GM23338 (cell line): ENCODE measurements around the gene MINDY4. TPM values are rescaled to one million over a fixed set of nuclear protein-coding genes. Genes with fewer than 3 reads are reported as not detected.

Experiments
- ZNF331 ChIP-seq: fragments of 250-450 bp; sonication (Bioruptor Pico); IDR thresholded peaks from 2 replicates; pipeline ENCODE4 v1.5.0; 2020; ENCODE audit warnings: low read depth, mild to moderate bottlenecking, moderate library complexity
- ZNF462 ChIP-seq: fragments of 250-450 bp; sonication (Bioruptor Pico); IDR thresholded peaks from 2 replicates; pipeline ENCODE4 v1.5.0; 2020; ENCODE audit warnings: mild to moderate bottlenecking, moderate library complexity
- polyA plus RNA-seq: library from polyadenylated mRNA; unstranded; fragments of >200 nt; fragmentation: Nextera tagmentation; extraction: Ambion mirVana; gene quantifications from 2 replicates; pipeline ENCODE4 v1.2.1, GENCODE V29; 2016
- total RNA-seq: library from RNA; depleted of rRNA; stranded (reverse); fragments of >200 nt; shearing (Covaris generic); gene quantifications from 2 replicates; pipeline ENCODE4 v1.2.3, GENCODE V29; 2014
- TF ChIP-seq, protein P1 (sequence below), 2 experiments: fragments of 200-600 bp in 1 of 2; sonication (generic) in 1 of 2; conservative IDR thresholded peaks; 2 replicates each; pipeline versions ENCODE4 v1.5.1 to v1.6.1; 2016 to 2017; ENCODE audit warnings: antibody characterized with exemption in 2 of 2, low read depth in 2 of 2, mild to moderate bottlenecking in 2 of 2, moderate library complexity in 1 of 2
- TF ChIP-seq, protein P2 (sequence below): IDR thresholded peaks from one replicate; pipeline ENCODE4 v1.6.1; 2018; ENCODE audit warnings: antibody characterized with exemption; ENCODE audit not compliant: unreplicated experiment

Gene MINDY4
- total and polyA plus RNA-seq, 2 experiments from 2014 or later = 1.7 to 4.4 TPM

DNA sequence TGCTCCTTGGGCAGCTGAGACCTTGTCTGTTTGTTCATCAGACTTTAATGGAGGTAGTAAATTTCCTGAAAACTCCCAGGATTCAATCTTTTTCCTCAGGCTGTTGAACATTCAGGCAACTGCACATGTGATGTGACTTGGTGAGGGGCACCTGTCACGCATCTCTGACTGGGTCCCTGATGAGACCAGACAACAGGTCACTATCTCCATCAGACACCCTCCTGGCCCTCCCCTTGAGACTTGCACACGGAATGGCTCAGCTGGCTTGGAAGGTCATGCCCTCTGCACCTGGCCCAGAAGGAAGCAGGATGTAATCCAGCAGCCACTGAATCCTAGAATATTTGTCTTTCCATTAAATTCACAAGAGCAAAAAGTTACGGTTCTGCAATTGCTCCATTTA lies 156.3 kb downstream of the MINDY4 start (continued):
- TF ChIP-seq ZNF462 (CRISPR knock-in tag) (no peak), ZNF331 (no peak)
- TF ChIP-seq, protein P1, sequence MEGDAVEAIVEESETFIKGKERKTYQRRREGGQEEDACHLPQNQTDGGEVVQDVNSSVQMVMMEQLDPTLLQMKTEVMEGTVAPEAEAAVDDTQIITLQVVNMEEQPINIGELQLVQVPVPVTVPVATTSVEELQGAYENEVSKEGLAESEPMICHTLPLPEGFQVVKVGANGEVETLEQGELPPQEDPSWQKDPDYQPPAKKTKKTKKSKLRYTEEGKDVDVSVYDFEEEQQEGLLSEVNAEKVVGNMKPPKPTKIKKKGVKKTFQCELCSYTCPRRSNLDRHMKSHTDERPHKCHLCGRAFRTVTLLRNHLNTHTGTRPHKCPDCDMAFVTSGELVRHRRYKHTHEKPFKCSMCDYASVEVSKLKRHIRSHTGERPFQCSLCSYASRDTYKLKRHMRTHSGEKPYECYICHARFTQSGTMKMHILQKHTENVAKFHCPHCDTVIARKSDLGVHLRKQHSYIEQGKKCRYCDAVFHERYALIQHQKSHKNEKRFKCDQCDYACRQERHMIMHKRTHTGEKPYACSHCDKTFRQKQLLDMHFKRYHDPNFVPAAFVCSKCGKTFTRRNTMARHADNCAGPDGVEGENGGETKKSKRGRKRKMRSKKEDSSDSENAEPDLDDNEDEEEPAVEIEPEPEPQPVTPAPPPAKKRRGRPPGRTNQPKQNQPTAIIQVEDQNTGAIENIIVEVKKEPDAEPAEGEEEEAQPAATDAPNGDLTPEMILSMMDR (conservative IDR thresholded peaks at IDR 0.05; ENCODE audit: low read depth in 2 of 2) = no peak
- TF ChIP-seq, protein P2, sequence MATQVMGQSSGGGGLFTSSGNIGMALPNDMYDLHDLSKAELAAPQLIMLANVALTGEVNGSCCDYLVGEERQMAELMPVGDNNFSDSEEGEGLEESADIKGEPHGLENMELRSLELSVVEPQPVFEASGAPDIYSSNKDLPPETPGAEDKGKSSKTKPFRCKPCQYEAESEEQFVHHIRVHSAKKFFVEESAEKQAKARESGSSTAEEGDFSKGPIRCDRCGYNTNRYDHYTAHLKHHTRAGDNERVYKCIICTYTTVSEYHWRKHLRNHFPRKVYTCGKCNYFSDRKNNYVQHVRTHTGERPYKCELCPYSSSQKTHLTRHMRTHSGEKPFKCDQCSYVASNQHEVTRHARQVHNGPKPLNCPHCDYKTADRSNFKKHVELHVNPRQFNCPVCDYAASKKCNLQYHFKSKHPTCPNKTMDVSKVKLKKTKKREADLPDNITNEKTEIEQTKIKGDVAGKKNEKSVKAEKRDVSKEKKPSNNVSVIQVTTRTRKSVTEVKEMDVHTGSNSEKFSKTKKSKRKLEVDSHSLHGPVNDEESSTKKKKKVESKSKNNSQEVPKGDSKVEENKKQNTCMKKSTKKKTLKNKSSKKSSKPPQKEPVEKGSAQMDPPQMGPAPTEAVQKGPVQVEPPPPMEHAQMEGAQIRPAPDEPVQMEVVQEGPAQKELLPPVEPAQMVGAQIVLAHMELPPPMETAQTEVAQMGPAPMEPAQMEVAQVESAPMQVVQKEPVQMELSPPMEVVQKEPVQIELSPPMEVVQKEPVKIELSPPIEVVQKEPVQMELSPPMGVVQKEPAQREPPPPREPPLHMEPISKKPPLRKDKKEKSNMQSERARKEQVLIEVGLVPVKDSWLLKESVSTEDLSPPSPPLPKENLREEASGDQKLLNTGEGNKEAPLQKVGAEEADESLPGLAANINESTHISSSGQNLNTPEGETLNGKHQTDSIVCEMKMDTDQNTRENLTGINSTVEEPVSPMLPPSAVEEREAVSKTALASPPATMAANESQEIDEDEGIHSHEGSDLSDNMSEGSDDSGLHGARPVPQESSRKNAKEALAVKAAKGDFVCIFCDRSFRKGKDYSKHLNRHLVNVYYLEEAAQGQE = no peak
